ENCODE results near the gene GAST.
A peak's percentile ranks its signal among the peaks of the same experiment; 100 is the strongest.
"Not testable (repeated sequence)": the region's sequence is repeated elsewhere in the genome, so short reads cannot be mapped to it uniquely, and the experiment has no call there.

The GAST gene

DNA sequence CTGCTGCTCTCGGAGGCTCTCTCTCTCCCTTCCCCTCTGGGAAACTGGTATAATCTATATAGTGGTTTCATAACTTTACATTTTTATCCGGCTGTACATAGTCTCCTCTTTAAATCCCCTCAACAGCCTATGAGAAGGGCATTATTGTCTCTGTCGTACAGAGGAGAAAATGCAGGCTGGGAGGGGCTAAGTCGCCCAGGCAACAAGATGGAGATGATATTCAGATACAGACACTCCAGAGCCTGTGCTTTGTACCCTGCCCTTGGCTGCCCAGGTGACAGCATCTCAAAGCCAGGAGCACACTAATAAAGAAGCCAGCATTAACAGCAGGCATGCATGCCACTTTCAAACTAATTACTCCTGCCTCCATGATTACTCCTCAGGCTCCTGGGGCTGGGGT is 28.1 kb upstream of the GAST start:
- DNase-seq, result no peak

DNA sequence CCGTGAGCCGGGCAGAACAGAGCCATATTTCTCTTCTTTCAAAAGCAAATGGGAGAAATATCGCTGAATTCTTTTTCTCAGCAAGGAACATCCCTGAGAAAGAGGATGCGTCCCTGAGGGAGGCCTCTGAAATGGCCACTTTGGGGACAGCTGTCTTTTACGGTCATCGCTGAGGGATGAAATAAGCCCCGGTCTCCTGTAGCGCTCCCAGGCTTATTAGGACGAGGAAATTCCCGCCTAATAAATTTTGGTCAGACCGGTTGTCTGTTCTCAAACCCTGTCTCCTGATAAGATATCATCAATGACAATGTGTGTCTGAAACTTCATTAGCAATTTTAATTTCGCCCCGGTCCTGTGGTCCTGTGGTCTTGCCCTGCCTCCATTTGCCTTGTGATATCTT is 26.4 kb upstream of the GAST start:
- not testable (repeated sequence) for DNase-seq

DNA sequence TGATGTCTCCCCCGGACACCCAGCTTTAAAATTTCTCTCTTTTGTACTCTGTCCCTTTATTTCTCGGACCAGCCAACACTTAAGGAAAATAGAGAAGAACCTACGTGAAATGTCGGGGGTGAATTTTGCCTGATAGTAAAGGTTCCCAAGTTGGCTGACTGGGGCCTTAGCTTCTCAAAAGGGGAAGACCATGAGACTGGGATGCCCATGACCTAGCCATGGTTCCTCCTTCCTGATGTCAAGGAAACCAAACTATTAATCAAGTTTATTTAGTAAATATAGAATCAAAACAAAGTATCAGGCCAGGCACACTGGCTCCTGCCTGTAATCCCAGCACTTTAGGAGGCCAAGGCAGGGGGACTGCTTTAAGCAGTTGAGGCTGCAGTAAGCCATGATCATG is 25.9 kb upstream of the GAST start:
- DNase-seq, result no peak

DNA sequence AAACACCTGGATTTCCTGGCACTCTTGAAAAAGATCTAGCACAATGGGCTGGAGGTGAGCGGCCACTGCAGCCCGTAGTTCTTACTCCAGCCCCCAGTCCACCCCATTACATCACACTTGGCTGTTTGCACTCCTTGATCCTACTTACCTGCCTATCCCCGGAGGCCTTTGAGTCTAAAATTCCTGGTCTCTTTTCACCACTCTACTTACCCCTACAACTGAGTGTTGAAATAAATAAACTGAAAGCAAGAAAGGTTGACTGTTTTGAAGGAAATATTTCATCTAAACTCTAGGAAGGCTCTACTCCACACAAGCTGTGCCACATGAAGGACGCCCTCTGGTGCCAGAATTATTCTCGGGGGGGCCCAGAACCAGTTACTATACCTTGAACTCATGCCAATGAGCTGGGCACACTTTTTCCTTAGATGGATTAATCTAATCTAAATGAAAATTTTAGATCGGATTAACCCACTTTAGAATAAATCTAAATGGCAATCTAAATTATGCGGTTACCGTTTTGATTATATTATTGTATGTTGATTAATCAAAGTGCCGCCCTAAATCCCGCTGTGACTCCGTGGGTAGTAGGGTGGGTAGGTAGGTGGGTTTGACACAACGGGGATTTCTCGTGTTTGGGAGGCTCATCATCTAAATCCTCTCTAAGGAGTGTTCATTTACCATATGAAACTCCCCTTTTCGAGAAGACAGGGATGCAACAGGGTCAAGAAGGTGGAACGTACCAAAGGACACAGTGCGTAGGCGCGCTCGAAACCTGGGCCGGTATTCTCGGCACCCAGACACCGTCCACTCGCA is 24.1 kb upstream of the GAST start:
- DNase-seq, result peak; percentile 38 to 73

DNA sequence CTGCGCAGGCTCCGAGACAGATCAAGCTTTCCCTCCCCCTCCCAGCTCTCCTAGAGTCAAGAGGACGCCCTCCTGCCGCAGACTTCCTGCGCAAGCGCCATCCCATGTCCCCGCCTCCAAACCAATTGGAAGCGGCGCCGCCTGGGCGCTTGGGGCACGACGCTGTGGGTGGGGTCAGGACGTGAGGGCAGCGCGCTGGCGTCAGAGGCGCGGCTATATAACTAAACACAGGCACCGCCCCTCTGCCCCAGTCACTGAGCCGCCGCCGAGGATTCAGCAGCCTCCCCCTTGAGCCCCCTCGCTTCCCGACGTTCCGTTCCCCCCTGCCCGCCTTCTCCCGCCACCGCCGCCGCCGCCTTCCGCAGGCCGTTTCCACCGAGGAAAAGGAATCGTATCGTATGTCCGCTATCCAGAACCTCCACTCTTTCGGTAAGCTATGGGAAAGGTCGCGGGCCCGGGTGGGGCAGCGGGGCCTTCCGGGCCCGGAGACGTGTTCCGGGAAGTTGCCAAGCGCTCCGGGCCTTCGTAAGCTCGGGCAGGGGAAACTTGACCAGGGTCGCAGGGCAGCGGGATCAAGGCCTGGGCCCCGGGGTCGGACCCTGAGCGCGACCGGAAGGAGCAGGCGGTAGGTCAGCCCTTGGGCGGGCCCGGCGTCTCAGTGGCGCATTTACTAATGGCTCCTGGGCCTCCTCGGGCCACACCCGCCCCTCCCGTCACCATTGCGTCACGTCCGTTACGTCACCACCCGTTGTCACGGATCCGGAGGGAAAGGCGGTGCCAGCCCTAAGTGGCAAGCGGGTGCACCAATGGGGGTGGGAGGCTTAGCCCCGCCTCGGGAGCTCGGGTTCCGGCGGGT is 23.3 kb upstream of the GAST start, which contains the start of gene EIF1:
EIF1 (plus strand) TSS at position 245 of the 856 bp plus-strand sequence; CDS start at position 399, 154 bp downstream.
- DNase-seq, result peak; percentile 99

DNA sequence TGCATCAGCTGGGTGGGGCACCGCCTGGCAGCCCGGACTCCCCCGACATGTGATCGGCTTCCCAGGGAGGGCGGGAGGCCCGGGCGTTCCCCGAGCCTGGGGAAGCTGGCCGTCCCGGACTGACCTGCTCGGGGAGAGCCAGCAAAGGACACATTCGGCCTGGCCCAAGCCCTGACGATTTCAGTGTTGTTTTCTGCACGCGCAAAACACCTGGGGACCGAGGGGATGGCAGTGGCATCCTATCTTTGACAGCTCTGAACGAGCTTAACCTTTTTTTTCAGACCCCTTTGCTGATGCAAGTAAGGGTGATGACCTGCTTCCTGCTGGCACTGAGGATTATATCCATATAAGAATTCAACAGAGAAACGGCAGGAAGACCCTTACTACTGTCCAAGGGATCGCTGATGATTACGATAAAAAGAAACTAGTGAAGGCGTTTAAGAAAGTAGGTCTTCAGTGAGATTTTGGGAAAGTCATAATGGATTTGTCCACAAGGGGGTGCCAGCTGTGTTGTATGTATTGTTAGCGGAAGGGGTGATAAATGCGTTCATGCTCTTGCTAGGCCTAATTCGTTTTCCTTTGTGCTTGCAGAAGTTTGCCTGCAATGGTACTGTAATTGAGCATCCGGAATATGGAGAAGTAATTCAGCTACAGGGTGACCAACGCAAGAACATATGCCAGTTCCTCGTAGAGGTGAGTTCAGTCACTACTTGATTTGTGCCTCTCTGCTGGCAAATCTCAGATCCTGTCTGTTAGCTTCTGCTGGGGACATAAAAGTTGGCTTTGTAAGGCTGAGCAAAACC is 22.4 kb upstream of the GAST start:
- peak in 1 of 2 experiments; percentile 26 for DNase-seq

DNA sequence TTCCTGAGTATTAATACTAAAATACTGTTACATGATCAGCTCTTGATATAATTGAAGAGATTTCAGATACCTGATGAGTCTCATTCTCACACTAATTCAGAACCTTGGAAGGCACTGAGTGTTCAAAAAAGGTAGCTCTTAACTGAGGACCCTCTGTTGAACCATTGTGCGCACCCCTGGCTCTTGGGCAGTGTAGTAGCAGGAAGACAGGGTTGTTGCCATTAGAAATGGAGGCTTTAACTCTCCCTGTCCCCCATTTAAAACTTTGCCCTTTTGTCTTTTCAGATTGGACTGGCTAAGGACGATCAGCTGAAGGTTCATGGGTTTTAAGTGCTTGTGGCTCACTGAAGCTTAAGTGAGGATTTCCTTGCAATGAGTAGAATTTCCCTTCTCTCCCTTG is 21.6 kb upstream of the GAST start:
- DNase-seq, result no peak

DNA sequence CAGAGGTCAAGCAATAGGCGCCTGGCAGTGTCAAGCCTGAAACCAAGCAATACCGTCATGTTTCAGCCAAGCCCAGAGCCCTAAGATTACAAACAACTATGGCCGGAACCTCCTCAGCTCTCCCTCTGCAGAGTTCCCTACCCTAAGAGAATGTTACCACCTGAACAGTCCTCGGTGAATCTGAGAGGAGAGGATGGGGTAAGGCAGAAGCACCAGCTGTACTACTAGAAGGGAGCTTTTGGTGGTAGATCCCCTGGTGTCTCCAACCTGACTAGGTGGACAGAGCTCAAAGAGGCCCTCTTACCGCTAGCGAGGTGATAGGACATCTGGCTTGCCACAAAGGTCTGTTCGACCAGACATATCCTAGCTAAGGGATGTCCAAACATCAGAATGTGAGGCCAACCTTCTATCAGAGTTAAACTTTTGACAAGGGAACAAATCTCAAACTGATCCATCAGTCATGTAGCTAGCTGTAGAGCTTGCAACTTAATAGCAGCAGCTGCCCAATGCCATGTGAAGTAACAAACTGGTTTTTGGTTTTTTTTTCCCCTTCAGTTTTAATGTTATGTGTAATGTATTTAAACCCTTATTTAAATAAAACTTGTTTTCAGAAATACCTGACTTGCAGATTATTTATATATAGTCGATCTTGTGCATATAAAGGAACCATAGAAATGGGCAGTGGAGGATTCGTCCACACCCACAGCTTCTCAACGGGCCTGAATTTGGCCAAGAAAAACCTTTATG is 20.9 kb upstream of the GAST start:
- DNase-seq, result no peak

DNA sequence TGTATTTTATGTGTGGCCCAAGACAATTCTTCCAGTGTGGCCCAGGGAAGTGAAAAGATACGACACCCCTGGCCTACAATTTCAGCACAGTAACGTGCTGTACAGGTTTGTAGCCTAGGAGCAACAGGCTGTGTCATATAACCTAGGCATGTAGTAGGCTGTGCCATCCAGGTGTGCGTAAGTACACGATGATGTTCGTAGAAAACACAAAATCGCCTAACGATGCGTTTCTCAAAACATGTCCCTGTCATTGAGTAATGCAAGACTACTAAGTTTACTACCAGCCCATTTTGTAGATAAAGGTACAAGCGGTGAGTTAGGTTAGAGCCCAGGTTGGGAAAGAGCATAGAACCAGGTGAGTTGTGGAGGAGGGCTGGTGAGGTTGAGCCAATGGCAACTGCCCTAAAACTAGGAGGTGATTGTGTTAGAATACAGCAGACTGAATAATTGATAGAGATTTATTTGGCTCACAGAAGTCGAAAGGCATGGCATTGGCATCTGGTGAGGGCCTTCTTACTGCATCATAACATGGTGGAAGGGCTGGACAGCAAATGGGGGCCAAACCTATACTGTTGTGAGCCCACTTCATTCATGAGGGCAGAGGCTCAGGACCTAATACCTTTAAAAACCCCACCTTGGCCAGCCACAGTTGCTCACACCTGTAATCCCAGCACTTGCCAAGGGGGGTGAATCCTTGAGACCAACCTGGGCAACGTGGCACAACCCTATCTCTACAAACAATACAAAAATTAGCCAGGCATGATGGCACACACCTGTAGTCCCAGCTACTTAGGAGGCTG is 19.2 kb upstream of the GAST start:
- DNase-seq, result no peak

DNA sequence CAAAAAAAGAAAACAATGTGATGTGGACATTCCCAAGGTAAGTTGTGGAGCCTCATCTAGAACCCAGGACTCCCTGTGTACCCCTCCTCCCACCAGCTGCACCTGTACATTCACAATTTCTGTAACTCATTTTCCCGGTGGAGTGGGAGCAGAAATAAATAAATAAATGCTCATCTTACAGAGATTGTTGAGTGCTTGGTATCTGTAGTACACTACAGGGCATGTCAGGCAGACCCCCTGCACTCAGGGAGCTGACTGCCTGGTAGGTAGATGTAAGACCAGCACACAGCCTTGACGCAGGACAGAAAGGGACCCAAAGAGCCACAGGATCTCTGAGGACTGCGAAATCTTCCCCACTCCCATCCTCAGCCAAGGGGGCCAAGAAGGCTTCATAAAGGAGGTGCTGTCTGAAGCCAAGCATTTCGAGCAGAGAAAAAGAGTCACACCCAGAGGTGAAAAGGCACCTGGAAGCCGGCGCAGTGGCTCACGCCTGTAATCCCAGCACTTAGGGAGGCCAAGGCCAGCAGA is 16.9 kb upstream of the GAST start:
- DNase-seq, result no peak

DNA sequence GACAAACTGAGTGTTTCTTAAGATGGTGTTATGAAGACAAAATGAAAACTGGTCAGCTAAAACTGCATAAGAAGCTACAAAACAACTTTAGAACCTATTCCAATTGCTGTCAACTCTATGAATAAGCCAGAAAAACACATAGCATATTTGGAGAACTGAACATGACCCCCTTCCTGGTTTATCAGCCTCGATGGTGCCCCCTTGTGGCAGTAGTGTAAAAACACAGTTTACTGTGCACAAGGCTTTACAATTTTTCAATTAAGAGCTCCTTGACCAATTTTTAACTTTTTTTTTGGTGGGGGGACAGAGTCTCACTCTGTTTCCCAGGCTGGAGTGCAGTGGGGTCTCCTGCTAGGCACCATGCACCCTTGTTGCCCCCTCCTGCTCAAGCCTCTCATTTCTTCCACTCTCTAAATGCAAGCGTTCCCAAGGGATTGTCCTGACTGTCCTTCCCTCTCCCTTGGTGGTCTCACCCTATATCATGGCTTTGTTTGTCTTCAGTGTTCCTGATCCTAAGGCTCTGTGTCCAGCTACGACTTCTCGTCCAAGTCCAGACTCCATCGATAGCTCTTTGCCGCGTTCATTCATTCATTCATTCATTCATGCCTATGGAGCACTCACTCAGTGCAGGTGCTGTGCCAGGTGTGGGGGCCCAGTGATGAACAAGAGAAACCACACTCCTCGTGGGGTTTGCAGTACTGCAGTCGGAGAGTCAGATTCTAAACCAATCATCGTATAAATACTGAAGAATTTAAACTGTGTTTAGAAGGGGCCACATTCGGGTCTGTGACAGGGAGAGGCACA is 16.0 kb upstream of the GAST start:
- peak; percentile 74 to 75 for DNase-seq

DNA sequence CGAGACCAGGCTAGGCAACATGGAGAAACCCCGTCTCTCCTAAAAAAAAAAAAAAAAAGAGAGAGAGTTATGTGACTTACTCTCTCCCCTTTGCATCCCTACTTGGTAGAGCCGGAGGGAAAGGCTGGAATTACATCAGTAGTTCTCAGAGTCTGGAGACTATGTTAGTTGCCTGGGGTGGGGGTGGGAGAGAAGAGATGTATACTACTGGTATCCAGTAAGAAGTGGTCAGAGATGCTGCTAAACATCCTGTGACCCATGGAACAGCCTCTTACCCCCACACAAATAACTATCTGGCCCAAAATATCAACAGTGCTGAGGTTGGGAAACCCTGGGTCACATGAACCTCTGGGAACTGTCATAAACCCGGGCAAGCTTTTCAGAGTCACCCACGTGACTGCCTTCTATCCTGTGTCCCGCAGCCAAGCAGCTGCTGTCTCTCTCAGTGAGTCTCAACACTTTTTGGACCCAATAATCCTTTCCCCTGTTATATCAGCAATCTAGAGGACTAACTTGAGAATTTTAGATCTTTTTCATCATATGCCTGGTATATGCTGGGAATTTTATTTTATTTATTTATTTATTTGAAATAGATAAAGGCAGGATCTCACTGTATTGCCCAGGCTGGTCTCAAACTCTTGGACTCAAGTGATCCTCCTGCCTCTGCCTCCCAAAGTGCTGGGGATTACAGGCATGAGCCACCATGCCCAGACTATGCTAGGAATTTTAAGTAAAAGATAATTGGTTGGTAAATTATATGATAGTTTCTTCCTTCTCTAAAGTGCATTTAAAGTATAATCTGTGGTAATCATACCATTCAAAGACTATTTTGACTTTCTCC is 14.8 kb upstream of the GAST start:
- peak in 1 of 2 experiments; percentile 39 for DNase-seq

DNA sequence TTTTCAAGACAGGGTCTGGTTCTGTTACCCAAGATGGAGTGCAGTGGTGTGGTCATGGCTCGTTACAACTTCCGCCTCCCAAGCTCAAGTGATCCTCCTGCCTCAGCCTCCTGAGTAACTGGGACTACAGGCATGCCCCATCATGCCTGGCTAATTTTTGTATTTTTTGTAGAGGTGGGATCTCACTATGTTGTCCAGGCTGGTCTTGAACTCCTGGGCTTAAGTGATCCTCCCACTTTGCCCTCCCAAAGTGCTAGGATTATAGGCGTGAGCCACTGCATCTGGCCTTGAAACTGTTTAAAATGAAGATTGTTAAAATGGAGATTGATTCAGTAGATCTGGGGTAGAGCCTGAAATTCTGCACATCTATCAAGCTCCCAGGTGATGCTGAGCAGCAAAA is 11.3 kb upstream of the GAST start:
- not testable (repeated sequence) for DNase-seq

DNA sequence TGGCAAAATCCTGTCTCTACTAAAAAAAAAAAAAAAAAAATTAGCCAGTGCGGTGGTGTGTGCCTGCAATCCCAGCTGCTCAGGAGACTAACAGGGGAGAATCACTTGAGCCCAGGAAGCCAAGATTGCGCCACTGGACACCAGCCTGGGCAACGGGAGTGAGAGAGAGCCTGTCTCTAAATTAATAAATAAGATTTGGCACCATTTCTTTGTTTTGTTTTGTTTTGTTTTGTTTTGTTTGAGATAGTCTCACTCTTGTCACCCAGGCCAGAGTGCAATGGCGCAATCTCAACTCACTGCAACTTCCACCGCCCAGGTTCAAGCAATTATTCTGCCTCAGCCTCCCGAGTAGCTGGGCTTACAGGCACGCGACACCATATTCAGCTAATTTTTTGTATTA is 9.4 kb upstream of the GAST start:
- DNase-seq, result no peak

DNA sequence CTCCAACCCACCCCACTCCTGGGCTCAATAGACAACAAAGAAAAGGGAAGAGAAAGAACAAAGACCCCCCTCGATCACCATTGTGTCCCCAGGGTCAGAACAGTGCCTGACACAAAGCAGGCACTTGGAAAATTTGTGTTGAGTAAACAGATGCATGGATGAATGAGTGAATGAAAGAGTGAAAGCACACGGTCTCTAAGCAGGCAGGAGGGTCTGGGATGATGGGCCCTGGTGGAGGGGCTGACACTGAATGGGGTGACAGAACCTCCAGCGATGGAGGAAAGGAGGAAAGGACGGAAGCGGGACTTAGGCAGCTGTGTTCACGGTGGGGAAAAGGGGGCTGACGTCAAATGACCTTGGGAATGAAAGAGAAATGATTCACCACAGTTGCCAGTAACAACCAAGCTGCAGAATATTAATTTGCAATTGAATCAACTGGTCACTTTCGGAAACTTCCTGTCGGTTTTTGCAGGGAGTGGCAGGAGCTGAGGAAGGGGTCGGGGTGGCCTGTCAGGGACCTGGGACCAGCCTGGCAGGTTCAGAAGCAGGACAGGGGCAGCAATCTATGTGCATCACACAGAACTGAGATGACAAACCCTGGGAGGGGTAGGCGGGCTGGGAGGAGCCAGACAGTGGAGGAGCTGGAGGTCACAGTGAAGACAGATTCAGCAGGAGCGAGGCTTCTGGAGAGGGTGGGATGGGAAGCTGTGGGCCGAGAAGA is 6.7 kb upstream of the GAST start:
- DNase-seq, result peak in 1 of 2 experiments; percentile 60

DNA sequence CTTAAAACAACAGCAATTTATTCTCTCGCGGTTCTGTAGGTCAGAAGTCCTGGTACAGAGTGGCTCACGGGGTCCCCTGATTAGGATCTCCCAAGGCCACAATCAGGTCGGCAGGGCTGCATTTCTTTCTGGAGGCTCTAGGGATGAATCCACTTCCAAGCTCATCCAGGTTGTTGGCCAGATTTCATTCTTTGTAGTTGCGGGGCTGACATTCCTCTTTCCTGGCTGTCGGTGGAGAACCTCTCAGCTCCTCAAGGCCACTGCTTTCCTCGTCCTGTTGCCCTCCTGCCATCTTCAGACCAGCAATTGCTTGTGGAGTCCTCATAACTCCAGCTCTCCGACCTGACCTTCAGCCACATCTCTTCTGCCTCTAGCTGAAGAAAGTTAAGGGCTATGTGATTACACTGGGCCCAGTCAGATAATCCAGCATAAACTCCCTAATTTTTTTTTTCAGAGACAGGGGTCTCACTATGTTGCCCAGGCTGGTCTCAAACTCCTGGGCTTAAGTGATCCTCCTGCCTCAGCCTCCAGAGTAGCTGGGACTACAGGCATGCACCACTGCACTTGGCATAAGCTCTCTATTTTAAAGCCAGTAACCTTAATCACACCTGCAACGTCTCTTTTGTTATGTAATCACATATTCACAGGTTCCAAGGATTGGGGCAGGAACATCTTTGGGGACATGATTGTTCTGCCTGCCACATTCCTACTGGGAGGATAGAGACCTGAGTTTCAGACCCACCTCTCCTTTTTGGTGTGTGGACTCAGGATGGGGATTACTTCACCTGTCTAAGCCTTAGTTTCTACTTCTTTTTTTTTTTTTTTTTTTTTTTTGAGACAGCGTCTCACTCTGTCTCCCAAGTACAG is 4.1 kb upstream of the GAST start:
- DNase-seq, result no peak

DNA sequence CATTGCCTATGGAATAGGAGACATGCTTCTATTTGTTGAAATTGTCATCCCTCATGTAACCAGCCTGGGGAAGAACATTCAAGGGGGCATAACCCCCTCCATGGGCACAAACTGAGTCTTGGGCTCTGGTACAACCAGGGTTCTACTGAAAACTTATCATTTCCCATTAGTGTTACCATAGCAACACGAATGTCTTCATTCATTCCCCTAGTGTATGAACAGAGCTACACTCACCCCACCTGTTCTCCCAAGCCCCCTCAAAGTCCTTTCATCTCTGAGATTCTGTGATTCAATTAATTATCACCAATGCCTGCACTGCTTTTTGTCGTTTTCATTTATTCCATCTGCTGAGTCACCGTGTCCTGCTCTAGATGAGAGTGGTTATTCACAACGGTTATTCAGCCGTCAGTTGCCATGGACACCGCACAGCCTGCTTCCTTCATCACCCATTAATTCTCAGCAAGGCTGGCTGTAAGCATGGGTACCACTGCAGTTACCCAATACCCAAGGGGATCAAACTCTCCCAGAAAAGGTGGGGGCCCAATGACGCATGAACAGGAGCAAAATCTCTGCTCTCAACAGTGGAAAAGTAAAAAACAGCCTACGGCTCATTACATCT is 1.6 kb upstream of the GAST start:
- DNase-seq, result peak; percentile 46 to 59
